WI38 (cell line): ENCODE results near the gene NTMT1.
A peak's percentile ranks its signal among the peaks of the same experiment; 100 is the strongest.

Source experiments
- H3K4me3 ChIP-seq: 2 replicates; pipeline ENCODE4 v1.5.1; 2011; ENCODE audit warnings: low read depth, mild to moderate bottlenecking, control low read depth, low read length
- TF ChIP-seq, protein P1 (sequence below): IDR thresholded peaks from 2 replicates; pipeline ENCODE4 v1.5.1; 2012; ENCODE audit warnings: low read depth, mild to moderate bottlenecking, control low read depth, low read length

The NTMT1 gene

DNA sequence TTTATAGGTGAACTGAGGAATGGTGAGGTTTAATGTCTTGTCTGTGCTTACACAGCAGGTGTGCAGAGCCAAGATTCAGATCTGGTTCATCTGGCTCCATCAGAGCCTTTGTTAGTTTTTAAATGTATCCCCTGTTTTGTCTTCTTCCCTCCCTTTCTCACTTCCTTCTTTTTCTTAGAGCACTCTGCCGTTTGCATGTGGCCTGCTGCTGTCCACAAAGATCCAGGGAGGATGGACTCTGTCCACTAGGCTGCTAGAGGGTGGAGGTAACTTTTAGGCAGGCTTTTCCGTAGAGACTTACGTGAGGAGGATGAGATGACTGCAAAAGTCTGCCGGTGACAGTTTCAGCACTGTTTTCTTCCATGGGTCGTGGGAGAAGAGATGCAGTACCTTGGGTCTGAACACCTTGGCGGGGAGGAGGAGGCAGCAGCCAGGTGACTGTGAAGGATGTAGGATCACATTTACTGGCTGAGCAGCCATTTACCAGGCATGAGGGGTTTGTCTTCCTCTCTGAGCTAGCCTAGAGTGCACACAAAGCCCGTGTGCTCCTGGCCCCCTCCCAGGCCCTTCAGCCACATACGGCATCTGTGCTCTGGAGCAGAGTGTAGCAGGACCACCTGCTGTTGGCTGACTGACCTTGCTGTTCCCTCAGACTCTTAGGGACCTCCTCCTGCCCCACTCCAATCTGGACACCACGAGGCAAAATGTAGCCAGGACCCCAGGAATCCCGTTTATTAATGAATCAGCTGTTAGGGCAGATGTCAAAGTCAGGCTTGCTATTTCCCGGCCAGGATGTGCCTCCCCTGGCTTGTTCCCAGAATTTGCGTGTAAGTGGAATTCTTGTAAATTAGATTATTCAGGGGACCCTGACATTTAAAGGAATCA is 1.8 kb downstream of the NTMT1 start:
- TF ChIP-seq, protein P1, sequence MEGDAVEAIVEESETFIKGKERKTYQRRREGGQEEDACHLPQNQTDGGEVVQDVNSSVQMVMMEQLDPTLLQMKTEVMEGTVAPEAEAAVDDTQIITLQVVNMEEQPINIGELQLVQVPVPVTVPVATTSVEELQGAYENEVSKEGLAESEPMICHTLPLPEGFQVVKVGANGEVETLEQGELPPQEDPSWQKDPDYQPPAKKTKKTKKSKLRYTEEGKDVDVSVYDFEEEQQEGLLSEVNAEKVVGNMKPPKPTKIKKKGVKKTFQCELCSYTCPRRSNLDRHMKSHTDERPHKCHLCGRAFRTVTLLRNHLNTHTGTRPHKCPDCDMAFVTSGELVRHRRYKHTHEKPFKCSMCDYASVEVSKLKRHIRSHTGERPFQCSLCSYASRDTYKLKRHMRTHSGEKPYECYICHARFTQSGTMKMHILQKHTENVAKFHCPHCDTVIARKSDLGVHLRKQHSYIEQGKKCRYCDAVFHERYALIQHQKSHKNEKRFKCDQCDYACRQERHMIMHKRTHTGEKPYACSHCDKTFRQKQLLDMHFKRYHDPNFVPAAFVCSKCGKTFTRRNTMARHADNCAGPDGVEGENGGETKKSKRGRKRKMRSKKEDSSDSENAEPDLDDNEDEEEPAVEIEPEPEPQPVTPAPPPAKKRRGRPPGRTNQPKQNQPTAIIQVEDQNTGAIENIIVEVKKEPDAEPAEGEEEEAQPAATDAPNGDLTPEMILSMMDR: no peak
- H3K4me3 ChIP-seq: peak overlapping the region; percentile 74

DNA sequence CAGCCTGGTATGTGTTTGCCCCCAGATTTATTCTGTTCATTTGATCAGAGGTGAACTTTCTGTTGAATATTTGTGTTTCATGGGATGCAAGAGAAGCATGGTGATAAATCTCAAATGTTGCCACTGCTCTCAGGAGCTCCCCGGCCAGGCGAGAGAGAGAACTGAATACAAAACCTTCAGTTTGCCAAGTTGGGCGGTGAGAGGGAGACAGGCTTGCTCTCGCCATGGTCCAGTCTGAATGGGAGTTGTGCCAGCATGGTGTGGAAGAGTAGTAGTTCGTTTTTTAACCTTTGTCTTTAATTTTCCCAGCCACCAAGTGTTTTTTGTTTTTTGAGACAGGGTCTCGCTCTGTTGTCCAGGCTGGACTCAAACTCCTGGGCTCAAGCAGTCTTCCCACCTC is 2.7 kb downstream of the NTMT1 start:
- peak overlapping the region; percentile 74 for H3K4me3 ChIP-seq

DNA sequence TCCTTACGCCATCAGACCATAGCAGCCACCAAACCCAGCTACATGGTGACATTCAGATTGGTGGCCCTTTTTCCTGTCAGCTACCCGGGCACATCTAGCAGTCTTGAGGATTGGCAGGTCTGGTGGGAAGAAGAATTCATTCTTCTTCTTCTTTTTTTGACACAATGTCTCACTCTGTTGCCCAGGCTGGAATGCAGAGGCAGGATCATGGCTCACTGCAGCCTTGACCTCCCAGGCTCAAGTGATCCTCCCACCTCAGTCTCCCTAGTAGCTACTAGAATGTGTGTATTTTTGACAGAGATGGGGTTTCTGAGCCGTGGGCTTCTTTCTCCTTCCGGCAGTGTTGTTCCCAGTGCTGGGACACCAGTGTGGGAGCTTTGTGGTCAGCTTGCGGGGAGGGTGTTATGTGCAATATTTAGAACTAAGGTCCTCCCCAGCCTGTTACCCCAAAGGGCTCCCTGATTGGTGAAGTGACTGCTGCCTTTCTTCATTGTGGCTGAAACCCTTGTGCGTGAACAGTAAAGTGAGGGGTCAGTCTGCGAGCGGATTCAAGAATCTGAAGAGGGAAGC is 3.4 kb downstream of the NTMT1 start:
- TF ChIP-seq, protein P1: no peak
- H3K4me3 ChIP-seq: no peak overlapping the region

More for the DNA sequence above, 2.7 kb downstream of the NTMT1 start:
- TF ChIP-seq, protein P1: no peak

DNA sequence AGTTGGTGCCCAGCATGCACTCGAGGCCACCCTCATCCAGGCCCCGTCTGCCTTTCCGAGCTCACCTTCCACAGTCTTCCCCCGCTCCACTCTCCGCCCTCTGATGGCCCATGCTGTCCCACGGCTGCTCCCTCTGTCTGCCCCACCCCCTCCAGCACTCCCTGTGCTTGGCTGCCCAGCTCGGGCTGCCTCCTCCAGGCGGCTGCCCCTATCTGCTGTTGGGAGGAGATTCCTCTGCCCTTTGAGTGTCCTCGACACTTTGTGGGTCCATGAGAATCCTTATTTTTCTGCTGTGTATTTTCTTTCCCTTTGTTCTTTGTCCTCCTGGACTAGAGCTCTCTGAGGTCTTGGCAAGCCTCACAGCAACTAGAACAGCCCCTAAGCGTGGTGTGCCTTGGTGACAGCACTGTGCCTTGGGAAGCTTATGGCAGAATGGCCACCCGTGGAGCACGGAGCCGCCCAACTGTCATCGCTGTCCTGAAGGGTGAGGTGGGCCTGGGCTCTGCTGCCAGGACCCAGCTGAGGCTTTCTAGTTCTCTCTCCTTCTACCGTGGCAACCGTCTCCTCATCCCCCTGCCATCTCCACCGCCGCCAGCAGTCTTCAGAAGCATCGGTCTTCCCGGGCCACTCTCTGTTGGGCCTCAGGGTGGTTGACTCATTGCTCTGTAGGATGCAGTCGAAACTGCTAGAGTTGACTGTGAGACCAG is 5.2 kb downstream of the NTMT1 start:
- H3K4me3 ChIP-seq: no peak overlapping the region
- TF ChIP-seq, protein P1: no peak

DNA sequence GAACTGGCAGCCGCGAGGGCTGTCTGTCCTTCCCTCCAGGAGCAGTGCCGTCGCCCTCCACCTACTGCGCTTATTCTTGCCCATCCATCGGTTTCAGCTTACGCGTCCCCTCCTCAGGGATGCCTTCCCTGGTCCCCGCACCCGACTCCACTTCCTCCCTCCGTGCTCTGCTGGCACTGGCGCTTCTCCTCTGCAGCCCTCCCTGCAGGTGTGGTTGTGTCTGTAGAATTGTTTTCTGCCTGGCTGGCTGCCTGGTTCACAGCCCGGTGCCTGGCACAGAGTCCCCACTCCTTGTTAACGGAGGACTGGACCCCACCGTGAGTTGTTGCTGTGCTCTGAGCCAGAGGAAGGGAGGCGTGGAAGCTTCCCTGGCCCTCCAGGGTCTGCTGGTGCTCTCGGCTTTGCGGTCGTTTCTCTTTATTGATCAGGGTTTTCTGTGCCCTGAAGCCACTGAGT is 5.7 kb downstream of the NTMT1 start:
- TF ChIP-seq, protein P1: no peak
- no peak overlapping the region for H3K4me3 ChIP-seq

DNA sequence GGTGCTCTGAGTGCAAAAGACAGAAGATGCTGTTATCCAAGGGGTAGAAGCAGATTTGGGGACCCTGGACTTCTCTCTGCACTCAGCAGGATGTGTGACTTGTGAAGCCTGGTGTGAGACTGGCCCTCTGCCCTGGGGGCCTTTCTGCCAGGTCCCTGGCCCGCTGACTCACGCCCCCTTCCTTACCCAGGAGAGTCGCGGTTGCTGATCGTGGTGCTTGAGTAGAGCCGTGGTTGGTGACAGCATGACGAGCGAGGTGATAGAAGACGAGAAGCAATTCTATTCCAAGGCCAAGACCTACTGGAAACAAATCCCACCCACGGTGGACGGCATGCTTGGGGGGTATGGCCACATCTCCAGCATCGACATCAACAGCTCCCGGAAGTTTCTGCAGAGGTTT is 6.5 kb downstream of the NTMT1 start:
- TF ChIP-seq, protein P1: no peak
- H3K4me3 ChIP-seq: no peak overlapping the region
